GM19099 (cell line): ENCODE measurements around the gene CNP.

ENCODE experiments used
- POLR2A ChIP-seq: IDR thresholded peaks from 3 replicates; pipeline ENCODE4 v1.6.1; 2011; ENCODE audit warnings: low read depth; ENCODE audit not compliant: insufficient read length; ENCODE audit errors: extremely low read depth

Gene CNP

GRCh38 chr17:42001729-42002128 lies 35.1 kb downstream of the CNP start:
- TF ChIP-seq POLR2A = no peak

- no peak for TF ChIP-seq POLR2A
Observed at GRCh38 chr17:42002175-42002791, 35.7 kb downstream of the CNP start.

GRCh38 chr17:42002792-42003301 lies 36.3 kb downstream of the CNP start:
- no peak for TF ChIP-seq POLR2A

GRCh38 chr17:42005166-42005565 lies 38.6 kb downstream of the CNP start:
- TF ChIP-seq POLR2A = no peak

DNA sequence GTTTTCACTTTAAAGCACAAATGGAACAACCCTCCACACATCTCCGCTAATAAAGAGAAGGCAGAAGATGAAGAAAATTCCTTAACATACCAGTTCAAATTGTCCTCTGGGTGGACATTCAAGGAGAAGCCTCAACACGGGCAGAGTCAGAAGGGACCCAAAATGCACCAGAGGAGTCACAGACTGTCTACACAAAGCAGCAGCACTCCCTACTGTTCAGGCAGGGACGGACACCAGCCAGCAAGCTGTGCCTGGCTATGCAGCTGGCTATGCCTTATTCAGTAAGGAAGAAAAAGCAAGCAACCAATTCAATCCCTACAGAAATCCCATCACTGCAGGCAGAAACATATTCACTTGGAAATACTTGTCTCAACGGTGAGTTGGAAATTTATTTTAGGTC lies 42.6 kb downstream of the CNP start:
- no peak for TF ChIP-seq POLR2A

- no peak for TF ChIP-seq POLR2A
Observed at GRCh38 chr17:42010898-42011516, 44.4 kb downstream of the CNP start.

DNA sequence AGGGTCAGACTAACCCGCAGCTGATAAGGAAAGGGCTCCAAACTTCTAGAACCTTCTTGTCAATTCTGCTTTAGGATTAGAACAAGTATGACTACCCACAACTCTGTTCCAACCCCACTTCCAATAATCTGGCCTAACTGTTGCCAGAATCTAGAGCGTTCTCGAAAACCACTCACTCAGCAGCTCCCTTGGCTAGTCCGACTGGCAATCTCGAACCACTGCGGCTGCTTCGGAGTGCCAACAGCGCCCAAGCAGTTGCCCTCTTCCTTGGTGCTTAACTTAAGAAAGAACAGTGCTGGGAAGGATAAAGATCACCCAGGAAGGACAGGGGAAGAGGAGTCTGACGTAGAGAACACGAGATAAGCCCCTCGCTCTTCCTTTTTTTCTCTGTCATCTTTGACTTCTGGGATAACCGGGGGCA lies 49.8 kb downstream of the CNP start:
- TF ChIP-seq POLR2A = no peak

DNA sequence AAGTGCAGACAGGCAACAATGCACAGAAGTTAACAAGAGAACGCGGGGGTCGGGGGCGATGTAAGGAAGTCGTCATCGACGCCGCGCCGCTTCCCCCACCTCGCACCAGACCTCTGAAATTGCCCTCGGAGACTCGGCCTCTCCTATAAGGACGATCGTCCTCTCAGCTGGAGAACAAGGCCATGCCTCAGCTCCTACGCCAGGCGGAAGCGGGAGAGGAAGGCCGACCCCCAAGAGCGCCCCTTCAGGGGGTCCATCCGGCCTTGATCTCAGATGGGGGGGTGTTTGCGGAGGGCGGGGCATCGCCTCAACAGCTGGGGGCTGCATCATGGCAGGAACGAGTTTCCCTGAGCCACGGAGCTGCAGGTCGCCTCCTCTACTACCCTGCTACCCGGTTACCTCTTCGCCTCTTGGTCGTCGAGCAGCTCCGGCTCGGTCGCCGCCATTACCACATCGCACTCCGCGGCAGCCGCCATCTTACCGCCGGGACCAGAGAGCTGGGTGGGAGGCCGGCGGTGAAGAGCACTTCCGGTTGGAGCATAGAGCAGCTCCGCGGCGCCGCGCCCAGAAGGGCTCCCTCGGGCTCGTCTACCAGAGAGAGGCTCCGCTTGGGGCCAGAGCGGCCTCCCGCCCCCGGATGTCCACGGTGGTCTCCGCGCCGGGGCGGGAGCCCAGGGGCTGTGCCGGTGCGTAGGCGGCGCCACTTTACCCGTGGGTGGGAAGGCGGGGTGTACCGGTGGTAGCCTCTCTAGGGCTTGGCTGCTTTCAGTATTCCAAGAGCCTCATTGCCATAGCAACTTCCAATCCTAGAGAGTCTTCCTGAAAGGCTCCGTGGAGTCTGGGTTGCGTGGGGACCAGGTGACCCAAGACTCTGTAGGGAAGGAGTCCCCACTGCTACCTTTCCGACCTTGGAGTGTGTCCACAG lies 50.6 kb downstream of the CNP start, which contains the start of gene DNAJC7:
Gene DNAJC7, minus strand, starts transcription at position 499 of the 925 bp plus-strand sequence. Its CDS starts 23 bp downstream, at position 476.
- peak; percentile 86 for TF ChIP-seq POLR2A

DNA sequence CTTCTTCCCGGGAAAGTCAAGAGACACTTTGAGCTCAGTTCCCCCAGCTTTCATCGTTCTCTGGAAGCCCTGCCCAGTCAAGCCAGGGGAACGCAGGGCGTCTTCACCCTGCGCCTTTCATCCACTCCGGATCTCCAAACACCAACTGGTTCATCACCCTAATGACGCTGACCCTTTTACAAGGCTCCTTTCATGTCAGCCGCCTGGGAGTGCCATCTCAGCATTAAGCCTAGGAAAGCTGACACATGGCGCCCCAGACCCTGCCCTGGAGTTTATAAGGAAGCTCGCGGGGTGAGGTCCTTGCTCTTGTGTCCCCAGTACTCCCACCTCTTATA lies 51.2 kb downstream of the CNP start:
- no peak for TF ChIP-seq POLR2A

DNA sequence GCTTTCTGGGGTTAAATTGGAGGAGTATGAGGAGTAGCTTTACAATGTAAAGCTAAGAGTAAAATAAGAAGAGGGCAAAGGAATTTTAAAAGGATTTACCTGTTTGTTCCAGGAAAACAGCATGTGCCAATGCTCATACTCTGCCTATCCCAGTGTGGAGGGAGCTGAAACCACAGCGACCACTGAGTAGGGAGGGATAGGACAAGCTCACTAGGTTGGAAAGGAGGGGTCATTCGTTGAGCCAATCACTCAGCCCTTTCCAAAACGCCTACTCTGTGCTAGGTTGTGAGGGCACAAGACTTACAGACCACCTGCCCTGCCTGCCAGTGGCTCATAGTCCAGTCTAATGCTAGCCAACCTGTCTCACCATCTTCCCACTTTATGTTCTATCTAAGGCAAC lies 51.7 kb downstream of the CNP start:
- no peak for TF ChIP-seq POLR2A

GRCh38 chr17:42018988-42019387 lies 52.4 kb downstream of the CNP start:
- no peak for TF ChIP-seq POLR2A

DNA sequence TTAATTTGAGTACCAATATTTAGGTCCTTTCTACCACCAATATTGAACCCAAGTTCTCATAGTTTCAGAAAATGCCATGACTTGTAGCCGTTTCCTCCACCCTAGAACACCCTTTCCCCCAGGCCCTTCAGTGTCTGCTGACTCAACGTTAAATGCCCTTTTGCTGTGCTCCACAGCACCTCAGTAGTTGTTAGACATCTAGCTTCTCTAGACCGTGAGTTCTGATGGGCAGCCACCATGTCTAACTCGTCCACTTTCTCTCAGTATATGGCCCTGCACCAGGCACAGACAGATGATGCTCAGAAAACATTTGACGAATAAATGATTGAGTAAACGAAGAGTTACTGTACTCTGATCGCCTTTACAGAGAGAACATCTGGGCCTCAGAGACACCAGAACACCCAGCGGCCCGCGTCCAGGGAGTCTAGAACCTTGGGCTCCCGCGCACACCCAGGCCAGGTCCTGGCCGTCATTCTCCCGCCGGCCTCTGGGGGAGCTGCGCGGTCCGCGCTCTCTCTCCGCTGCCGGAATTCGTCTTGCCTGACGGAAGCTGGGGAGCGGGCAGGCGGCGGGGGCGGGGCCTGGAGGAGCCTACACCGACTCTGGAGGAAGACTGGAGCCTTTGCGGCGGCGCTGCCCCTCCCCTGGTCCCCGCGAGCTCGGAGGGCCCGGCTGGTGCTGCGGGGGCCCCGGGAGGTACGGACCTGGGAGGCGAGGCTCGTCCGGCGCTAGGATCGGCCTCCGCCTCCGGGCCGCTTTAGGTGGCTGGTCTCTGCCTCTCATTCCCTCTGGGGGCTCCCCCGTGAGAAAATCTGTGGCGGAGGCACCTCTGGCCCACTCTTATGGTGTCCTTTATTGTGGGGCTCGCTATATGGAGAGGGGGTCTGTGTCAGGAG lies 53.2 kb downstream of the CNP start, which contains the start of gene NKIRAS2:
Gene NKIRAS2, plus strand, starts transcription at position 582 of the 896 bp plus-strand sequence. CDS start 1,488 bp downstream, outside the sequence.
- TF ChIP-seq POLR2A = peak; percentile 88

GRCh38 chr17:42023524-42024349 lies 57.1 kb downstream of the CNP start:
- TF ChIP-seq POLR2A = no peak
